Kidney epithelial cell (primary cell): ENCODE data around the gene MRPS18B. TPM values are rescaled to one million over a fixed set of nuclear protein-coding genes. Genes with fewer than 3 reads are reported as not detected.

Source experiments
- DNase-seq: peaks from one replicate; pipeline ENCODE4 v3.0.0-alpha.2; 2010; ENCODE audit warnings: low read depth
- H3K27me3 ChIP-seq: 2 replicates; pipeline ENCODE4 v1.6.0; 2011; ENCODE audit warnings: low read length; ENCODE audit not compliant: control insufficient read depth, insufficient read depth
- H3K36me3 ChIP-seq: 2 replicates; pipeline ENCODE4 v1.5.1; 2011; ENCODE audit warnings: low read length; ENCODE audit not compliant: control insufficient read depth, insufficient read depth
- H3K4me3 ChIP-seq: 2 replicates; pipeline ENCODE4 v1.5.1; 2011; ENCODE audit warnings: low read depth, mild to moderate bottlenecking, control low read depth, low read length
- CTCF ChIP-seq: IDR thresholded peaks from 2 replicates; pipeline ENCODE4 v1.5.1; 2011; ENCODE audit warnings: mild to moderate bottlenecking, moderate library complexity, low read length, control low read depth, inconsistent platforms; ENCODE audit not compliant: insufficient read depth, poor library complexity, severe bottlenecking
- total RNA-seq: library from RNA; depleted of rRNA; stranded (reverse); fragments of >200 nt; gene quantifications from 2 replicates; pipeline ENCODE4 v1.2.3, GENCODE V29; 2015

MRPS18B gene
- total RNA-seq, 1 donor from 2014 or later: 56.4 TPM

GRCh38 chr6:30613251-30614043 is 4.2 kb upstream of the MRPS18B start:
- Histone ChIP-seq H3K4me3 (no peak overlapping the region), H3K36me3 (peaks cover 2% of the 10 kb centered on the region), H3K27me3 (no peaks in the 10 kb centered on the region)
- TF ChIP-seq CTCF: no peak
- DNase-seq: no peak

- no peaks in the 10 kb centered on the region for H3K27me3 ChIP-seq
- no peak for DNase-seq
- H3K4me3 ChIP-seq: peak overlapping the region; percentile 33
- TF ChIP-seq CTCF: no peak
- peaks cover 2% of the 10 kb centered on the region for H3K36me3 ChIP-seq
Observed at GRCh38 chr6:30614044-30614842, 3.4 kb upstream of the MRPS18B start.

GRCh38 chr6:30614843-30615218 is 2.8 kb upstream of the MRPS18B start:
- H3K36me3 ChIP-seq: peaks cover 2% of the 10 kb centered on the region
- H3K4me3 ChIP-seq: peak overlapping the region; percentile 93
- DNase-seq: peak; percentile 92
- TF ChIP-seq CTCF: no peak
- H3K27me3 ChIP-seq: no peaks in the 10 kb centered on the region

GRCh38 chr6:30615219-30615957 is 2.3 kb upstream of the MRPS18B start:
- peak overlapping the region; percentile 93 for H3K4me3 ChIP-seq
- no peaks in the 10 kb centered on the region for H3K27me3 ChIP-seq
- no peak for DNase-seq
- no peak for TF ChIP-seq CTCF
- H3K36me3 ChIP-seq: peaks cover 2% of the 10 kb centered on the region

- DNase-seq: no peak
- no peak for TF ChIP-seq CTCF
- Histone ChIP-seq H3K36me3 (peaks cover 2% of the 10 kb centered on the region), H3K4me3 (peak overlapping the region; percentile 93), H3K27me3 (no peaks in the 10 kb centered on the region)
Observed at GRCh38 chr6:30615958-30616810, 1.5 kb upstream of the MRPS18B start.
